ENCODE results near the gene COPS4. TPM values are rescaled to one million over a fixed set of nuclear protein-coding genes. Genes with fewer than 3 reads are reported as not detected.

COPS4 gene
- polyA plus RNA-seq, 1 donor (not counting 4 experiments of a cell fraction or from before 2014, with no cell fraction given) = 50.2 TPM

DNA sequence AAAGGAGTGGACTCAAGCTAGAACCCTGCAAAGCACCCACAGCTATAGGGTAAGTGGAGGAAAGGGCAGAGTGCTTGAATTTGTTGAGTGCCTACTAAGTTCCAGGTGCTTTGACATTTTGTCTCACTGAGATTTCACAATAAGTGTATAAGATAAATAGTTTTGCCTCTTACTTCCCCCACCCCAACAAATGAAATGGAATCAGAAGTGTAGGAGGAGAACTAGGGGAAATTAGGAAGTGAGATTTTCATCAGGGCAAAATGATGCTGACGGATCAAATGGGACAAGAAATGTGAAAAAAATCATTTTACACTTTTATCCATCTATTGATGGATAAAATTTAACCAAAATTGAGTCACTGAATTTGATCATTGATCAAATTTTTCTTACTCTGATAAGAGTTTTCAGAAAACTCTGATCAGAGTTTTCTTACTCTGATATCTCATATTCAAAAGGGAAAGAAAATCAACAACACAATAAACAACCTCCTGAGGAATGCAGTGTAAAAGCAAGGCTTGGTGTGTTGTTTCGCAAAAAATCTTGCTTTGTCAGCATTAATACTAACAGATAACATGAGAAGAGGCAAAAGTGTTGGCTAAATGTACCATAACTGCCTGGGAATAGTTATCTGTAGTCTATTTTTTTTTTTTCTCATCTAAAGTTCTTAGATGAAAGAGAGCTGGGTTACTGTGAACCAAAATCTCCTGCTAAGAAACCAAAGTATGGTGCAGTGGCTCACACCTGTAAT, 54.6 kb downstream of the COPS4 start:
- DNase-seq (ENCODE audit: low read depth, low spot score) (no peak), FAIRE-seq (no peak)
- Histone ChIP-seq H4K20me1 (ENCODE audit: control insufficient read depth, extremely low read depth, insufficient read depth, low read length) (no peaks in the 10 kb centered on the region), H3K4me1 (ENCODE audit: control insufficient read depth, extremely low read depth, insufficient read depth, low read length) (no peaks in the 10 kb centered on the region), H3K36me3 (ENCODE audit: control insufficient read depth in 2 of 2, extremely low read depth in 1 of 2, insufficient read depth in 2 of 2, low read length in 2 of 2) (no peaks in the 10 kb centered on the region), H3K9me3 (ENCODE audit: control insufficient read depth, low read depth, low read length) (no peaks in the 10 kb centered on the region), H3K4me2 (ENCODE audit: control insufficient read depth, extremely low read depth, insufficient read depth, low read depth, low read length) (no peak overlapping the region), H3K9ac (ENCODE audit: control insufficient read depth, extremely low read depth, insufficient read depth, low read length) (no peak overlapping the region), H3K79me2 (ENCODE audit: control insufficient read depth, insufficient read depth, low read length) (no peaks in the 10 kb centered on the region), H3K27ac (ENCODE audit: control insufficient read depth, insufficient read depth, low read length) (no peak overlapping the region), H3K27me3 (ENCODE audit: control insufficient read depth, extremely low read depth, insufficient read depth, low read length) (no peaks in the 10 kb centered on the region), H2AFZ (ENCODE audit: control insufficient read depth, low read length) (no peak overlapping the region), H3K9me1 (ENCODE audit: control insufficient read depth, extremely low read depth, insufficient read depth, low read length) (no peaks in the 10 kb centered on the region), H3K4me3 (ENCODE audit: control insufficient read depth in 2 of 3, extremely low read depth in 1 of 3, insufficient read depth in 2 of 3, low read depth in 1 of 3, low read length in 3 of 3) (no peak overlapping the region)
- TF ChIP-seq EZH2 (IDR thresholded peaks at IDR 0.05; ENCODE audit: low read length) = no peak
- TF ChIP-seq, protein P1, sequence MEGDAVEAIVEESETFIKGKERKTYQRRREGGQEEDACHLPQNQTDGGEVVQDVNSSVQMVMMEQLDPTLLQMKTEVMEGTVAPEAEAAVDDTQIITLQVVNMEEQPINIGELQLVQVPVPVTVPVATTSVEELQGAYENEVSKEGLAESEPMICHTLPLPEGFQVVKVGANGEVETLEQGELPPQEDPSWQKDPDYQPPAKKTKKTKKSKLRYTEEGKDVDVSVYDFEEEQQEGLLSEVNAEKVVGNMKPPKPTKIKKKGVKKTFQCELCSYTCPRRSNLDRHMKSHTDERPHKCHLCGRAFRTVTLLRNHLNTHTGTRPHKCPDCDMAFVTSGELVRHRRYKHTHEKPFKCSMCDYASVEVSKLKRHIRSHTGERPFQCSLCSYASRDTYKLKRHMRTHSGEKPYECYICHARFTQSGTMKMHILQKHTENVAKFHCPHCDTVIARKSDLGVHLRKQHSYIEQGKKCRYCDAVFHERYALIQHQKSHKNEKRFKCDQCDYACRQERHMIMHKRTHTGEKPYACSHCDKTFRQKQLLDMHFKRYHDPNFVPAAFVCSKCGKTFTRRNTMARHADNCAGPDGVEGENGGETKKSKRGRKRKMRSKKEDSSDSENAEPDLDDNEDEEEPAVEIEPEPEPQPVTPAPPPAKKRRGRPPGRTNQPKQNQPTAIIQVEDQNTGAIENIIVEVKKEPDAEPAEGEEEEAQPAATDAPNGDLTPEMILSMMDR (optimal IDR thresholded peaks at IDR 0.05 in 1 of 3, IDR thresholded peaks at IDR 0.05 in 1 of 3, conservative IDR thresholded peaks at IDR 0.05 in 1 of 3; ENCODE audit: extremely low read depth in 1 of 3, insufficient read depth in 2 of 3, low read length in 3 of 3) = no peak
- dilution Hi-C loops (cut with MboI; ENCODE audit: extremely low pct_ligation_motif_present, low sequenced_read_pairs) = no loop called here

DNA sequence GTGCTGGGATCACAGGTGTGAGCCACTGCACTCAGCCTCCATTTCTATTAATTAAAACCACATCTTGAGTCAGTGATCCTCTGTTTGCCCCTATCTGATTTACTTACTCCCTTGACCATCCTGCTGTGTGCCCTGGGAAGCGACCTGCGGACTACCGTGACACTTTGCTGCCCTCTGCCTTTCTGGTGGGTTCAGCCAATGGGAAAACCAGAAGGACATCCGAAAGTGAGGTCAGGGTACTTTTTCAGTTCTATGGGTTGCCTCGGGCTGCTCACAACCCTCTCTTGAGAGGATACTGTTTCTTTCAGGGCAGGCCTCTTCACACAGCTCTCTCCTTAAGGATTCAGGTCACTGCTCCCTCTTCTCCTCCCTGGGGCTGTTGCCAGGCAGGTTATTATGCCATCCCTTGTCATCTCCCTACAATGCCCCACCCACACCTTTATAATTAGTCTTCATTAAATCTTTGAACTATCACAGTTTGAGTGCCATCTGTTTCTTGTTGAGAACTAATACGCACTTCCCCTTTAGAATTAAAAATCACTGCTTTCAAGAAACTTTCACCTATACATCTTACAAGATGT, 58.2 kb downstream of the COPS4 start:
- H3K9me3 ChIP-seq (ENCODE audit: control insufficient read depth, low read depth, low read length) = no peaks in the 10 kb centered on the region
- H3K36me3 ChIP-seq (ENCODE audit: control insufficient read depth in 2 of 2, extremely low read depth in 1 of 2, insufficient read depth in 2 of 2, low read length in 2 of 2) = no peaks in the 10 kb centered on the region
- no peak overlapping the region for H3K4me2 ChIP-seq (ENCODE audit: control insufficient read depth, extremely low read depth, insufficient read depth, low read depth, low read length)
- no peak overlapping the region for H3K9ac ChIP-seq (ENCODE audit: control insufficient read depth, extremely low read depth, insufficient read depth, low read length)
- no peaks in the 10 kb centered on the region for H4K20me1 ChIP-seq (ENCODE audit: control insufficient read depth, extremely low read depth, insufficient read depth, low read length)
- no peaks in the 10 kb centered on the region for H3K27me3 ChIP-seq (ENCODE audit: control insufficient read depth, extremely low read depth, insufficient read depth, low read length)
- no peaks in the 10 kb centered on the region for H3K4me1 ChIP-seq (ENCODE audit: control insufficient read depth, extremely low read depth, insufficient read depth, low read length)
- H2AFZ ChIP-seq (ENCODE audit: control insufficient read depth, low read length) = no peak overlapping the region
- no peak for TF ChIP-seq EZH2 (IDR thresholded peaks at IDR 0.05; ENCODE audit: low read length)
- TF ChIP-seq, protein P1 (optimal IDR thresholded peaks at IDR 0.05 in 1 of 3, IDR thresholded peaks at IDR 0.05 in 1 of 3, conservative IDR thresholded peaks at IDR 0.05 in 1 of 3; ENCODE audit: extremely low read depth in 1 of 3, insufficient read depth in 2 of 3, low read length in 3 of 3) = no peak
- DNase-seq (ENCODE audit: low read depth, low spot score) (no peak), FAIRE-seq (no peak)
- no peaks in the 10 kb centered on the region for H3K79me2 ChIP-seq (ENCODE audit: control insufficient read depth, insufficient read depth, low read length)
- no peaks in the 10 kb centered on the region for H3K9me1 ChIP-seq (ENCODE audit: control insufficient read depth, extremely low read depth, insufficient read depth, low read length)
- H3K4me3 ChIP-seq (ENCODE audit: control insufficient read depth in 2 of 3, extremely low read depth in 1 of 3, insufficient read depth in 2 of 3, low read depth in 1 of 3, low read length in 3 of 3) = no peak overlapping the region
- dilution Hi-C loops (cut with MboI; ENCODE audit: extremely low pct_ligation_motif_present, low sequenced_read_pairs) = no loop called here
- no peak overlapping the region for H3K27ac ChIP-seq (ENCODE audit: control insufficient read depth, insufficient read depth, low read length)
